GM12878 (cell line): ENCODE data around the gene CDON. TPM values are rescaled to one million over a fixed set of nuclear protein-coding genes. Genes with fewer than 3 reads are reported as not detected.

Experiments used
- ATAC-seq: fragments of 200-7000 bp; cut with Tn5 transposase; 3 replicates; pipeline ENCODE4 v1.9.1; 2020; ENCODE audit warnings: mild to moderate bottlenecking, moderate library complexity
- BruUV-seq: library from RNA; stranded (reverse); fragments of 400-500 nt; replicated peaks from 2 replicates; lab custom pipeline; 2021; lab: Mats Ljungman, UMichigan
- CTCF ChIA-PET: fragments of 300-600 bp; sonication (Branson Sonifier 250); formaldehyde crosslinking; extraction: SDS; loops from one replicate; lab custom pipeline; 2021; ENCODE audit warnings: inconsistent platforms; lab: Yijun Ruan, JAX
- POLR2A ChIA-PET: fragments of 350-600 bp; formaldehyde crosslinking; extraction: SDS; loops from one replicate; lab custom pipeline; 2021; ENCODE audit warnings: inconsistent platforms; lab: Charles Lee
- RAD21 ChIA-PET: fragments of 300-600 bp; sonication (Branson Sonifier 250); formaldehyde crosslinking; loops from one replicate; lab custom pipeline; 2023; ENCODE audit warnings: antibody characterized with exemption; ENCODE audit not compliant: unreplicated experiment; lab: Charles Lee
- SMC1A ChIA-PET: fragments of 300-600 bp; sonication (Branson Sonifier 250); formaldehyde crosslinking; loops from one replicate; lab custom pipeline; 2023; ENCODE audit not compliant: unreplicated experiment, uncharacterized antibody; lab: Charles Lee
- DNase-seq: peaks from one replicate; pipeline ENCODE4 v3.0.0-alpha.2; 2011; ENCODE audit warnings: low read depth, low spot score
- FAIRE-seq: peaks from 3 replicates; lab custom pipeline; 2011; peaks lifted over from hg19 to GRCh38; lab: Jason Lieb, UNC
- H2AFZ ChIP-seq: 2 replicates; pipeline ENCODE4 v1.6.0; 2011; ENCODE audit warnings: low read depth, low read length, control low read depth; ENCODE audit not compliant: control insufficient read depth
- H3K27ac ChIP-seq: 2 replicates; pipeline ENCODE4 v1.5.1; 2011; ENCODE audit warnings: control low read depth; ENCODE audit not compliant: control insufficient read depth, insufficient read depth
- H3K27me3 ChIP-seq, 2 experiments: replicated peaks in 1 of 2; 2 replicates each; pipeline versions ENCODE4 v1.6.0 to v1.6.1; 2011; ENCODE audit warnings: low read length in 1 of 2; ENCODE audit not compliant: control insufficient read depth in 2 of 2, insufficient read depth in 2 of 2
- H3K36me3 ChIP-seq, 2 experiments: 2 replicates each; pipeline ENCODE4 v1.5.1; 2011; ENCODE audit warnings: low read length in 1 of 2; ENCODE audit not compliant: control insufficient read depth in 2 of 2, insufficient read depth in 2 of 2
- H3K4me1 ChIP-seq: 2 replicates; pipeline ENCODE4 v1.6.1; 2011; ENCODE audit warnings: mild to moderate bottlenecking, low read length, moderate library complexity, mixed read lengths; ENCODE audit not compliant: control insufficient read depth, insufficient read depth
- H3K4me2 ChIP-seq: 2 replicates; pipeline ENCODE4 v1.6.0; 2011; ENCODE audit warnings: control low read depth; ENCODE audit not compliant: control insufficient read depth, insufficient read depth
- H3K4me3 ChIP-seq: fragments of 200-600 bp; sonication (generic); 2 replicates; pipeline ENCODE4 v1.5.1; 2016
- H3K79me2 ChIP-seq: 2 replicates; pipeline ENCODE4 v1.6.0; 2011; ENCODE audit warnings: low read length; ENCODE audit not compliant: control insufficient read depth, insufficient read depth
- H3K9ac ChIP-seq: 2 replicates; pipeline ENCODE4 v1.8.0; 2011; ENCODE audit warnings: low read length, control low read depth, mixed read lengths; ENCODE audit not compliant: control insufficient read depth, insufficient read depth
- H3K9me3 ChIP-seq: replicated peaks from 3 replicates; pipeline ENCODE4 v1.5.1; 2011; ENCODE audit warnings: mild to moderate bottlenecking, low read length; ENCODE audit not compliant: control insufficient read depth, insufficient read depth
- H4K20me1 ChIP-seq: 2 replicates; pipeline ENCODE4 v1.6.0; 2011; ENCODE audit not compliant: control insufficient read depth, insufficient read depth
- ATF7 ChIP-seq: fragments of 450-650 bp; IDR thresholded peaks from 2 replicates; pipeline ENCODE4 v1.6.1; 2016; ENCODE audit warnings: low read depth, mild to moderate bottlenecking
- BCL11A ChIP-seq: IDR thresholded peaks from 2 replicates; pipeline ENCODE4 v1.6.1; 2011; ENCODE audit warnings: low read depth, low read length
- CHD4 ChIP-seq: fragments of 200-600 bp; sonication (generic); IDR thresholded peaks from 2 replicates; pipeline ENCODE4 v1.6.1; 2016; ENCODE audit warnings: mild to moderate bottlenecking
- CREM ChIP-seq: IDR thresholded peaks from 2 replicates; pipeline ENCODE4 v1.6.1; 2014; ENCODE audit warnings: antibody characterized with exemption, low read depth
- DPF2 ChIP-seq: fragments of 450-650 bp; IDR thresholded peaks from 2 replicates; pipeline ENCODE4 v1.6.1; 2017; ENCODE audit warnings: mild to moderate bottlenecking
- IKZF1 ChIP-seq: fragments of 450-650 bp; conservative IDR thresholded peaks from 2 replicates; pipeline ENCODE4 v1.6.1; 2017; ENCODE audit warnings: antibody characterized with exemption, mild to moderate bottlenecking
- IRF4 ChIP-seq: IDR thresholded peaks from 2 replicates; pipeline ENCODE4 v1.6.1; 2011; ENCODE audit warnings: low read depth, low read length
- MEF2A ChIP-seq: IDR thresholded peaks from 2 replicates; pipeline ENCODE4 v1.6.1; 2011; ENCODE audit warnings: low read depth, mild to moderate bottlenecking, low read length, moderate library complexity; ENCODE audit not compliant: insufficient read depth
- MXI1 ChIP-seq: fragments of 150-350 bp; IDR thresholded peaks from 2 replicates; pipeline ENCODE4 v1.6.1; 2011; ENCODE audit warnings: low read depth, mild to moderate bottlenecking, inconsistent platforms, low read length, improper control_type of control experiment
- NFYA ChIP-seq: IDR thresholded peaks from 2 replicates; pipeline ENCODE4 v1.6.1; 2011; ENCODE audit warnings: low read depth, mild to moderate bottlenecking, low read length, improper control_type of control experiment, borderline replicate concordance
- RAD21 ChIP-seq: IDR thresholded peaks from 2 replicates; pipeline ENCODE4 v1.6.1; 2011; ENCODE audit warnings: mild to moderate bottlenecking, low read depth, low read length, moderate library complexity; ENCODE audit not compliant: insufficient read depth
- SIX5 ChIP-seq: IDR thresholded peaks from 2 replicates; pipeline ENCODE4 v1.6.1; 2011; ENCODE audit warnings: mild to moderate bottlenecking, low read depth, low read length, moderate library complexity; ENCODE audit not compliant: severe bottlenecking
- SMC3 ChIP-seq: IDR thresholded peaks from 2 replicates; pipeline ENCODE4 v1.6.1; 2011; ENCODE audit warnings: low read length, improper control_type of control experiment, borderline replicate concordance
- SP1 ChIP-seq: IDR thresholded peaks from one replicate; pipeline ENCODE4 v1.6.1; 2011; ENCODE audit warnings: low read depth, low read length
- TCF12 ChIP-seq: IDR thresholded peaks from 2 replicates; pipeline ENCODE4 v1.6.1; 2011; ENCODE audit warnings: low read depth, mild to moderate bottlenecking, low read length
- TCF3 ChIP-seq: IDR thresholded peaks from 2 replicates; pipeline ENCODE4 v1.6.1; 2012; ENCODE audit warnings: low read depth, mild to moderate bottlenecking, low read length, borderline replicate concordance; ENCODE audit not compliant: insufficient read depth
- WGBS: methylation state at CpG from one replicate; pipeline ENCODE4 v1.1.6; 2016; ENCODE audit warnings: low lambda C conversion rate; ENCODE audit not compliant: insufficient replicate concordance, insufficient coverage; ENCODE audit errors: missing lambda C conversion rate; 5-methylcytosine and 5-hydroxymethylcytosine counted together
- in situ Hi-C: fragments of 300-500 bp; cut with MboI; formaldehyde crosslinking; loops from 9 replicates; pipeline ENCODE4 v1.14.3; 2018; ENCODE audit warnings: mixed read lengths
- intact Hi-C: fragments of 100-400 bp; cut with micrococcal nuclease; formaldehyde crosslinking; loops from one replicate; pipeline ENCODE4 v1.14.2; 2022; ENCODE audit not compliant: unreplicated experiment
- polyA plus RNA-seq, 11 experiments: library from polyadenylated mRNA; depleted of rRNA in 4 of 11; unstranded in 6 of 11; stranded (reverse) in 5 of 11; fragments of >200 nt; fragmentation: Nextera tagmentation in 4 of 11; fragmentation: Illumina TruSeq in 1 of 11; extraction: Ambion mirVana in 4 of 11; extraction: Trizol in 1 of 11; gene quantifications; 1 replicate in 1 of 11; 2 replicates in 10 of 11; pipeline versions ENCODE4 v1.2.1 to v1.2.3, GENCODE V29; 2011 to 2016; ENCODE audit warnings: inconsistent platforms in 2 of 11, missing spikeins in 2 of 11, low read depth in 1 of 11
- total RNA-seq, 4 experiments: library from RNA; depleted of rRNA in 3 of 4; stranded (reverse); fragments of >200 nt in 3 of 4; fragmentation: Illumina TruSeq in 1 of 4; extraction: Trizol in 1 of 4; gene quantifications; 2 replicates each; pipeline versions ENCODE4 v1.2.1 to v1.2.3, GENCODE V29; 2013 to 2021
- TF ChIP-seq, protein P1 (sequence below): fragments of 450-650 bp; IDR thresholded peaks from 2 replicates; pipeline ENCODE4 v1.6.1; 2017; ENCODE audit warnings: low read depth, mild to moderate bottlenecking, moderate library complexity
- TF ChIP-seq, protein P2 (sequence below): fragments of 450-650 bp; IDR thresholded peaks from 2 replicates; pipeline ENCODE4 v1.6.1; 2016; ENCODE audit warnings: mild to moderate bottlenecking, moderate library complexity, borderline replicate concordance

Gene CDON
- total and polyA plus RNA-seq, 10 of the 15 experiments (the other 5 are each of a cell fraction or from before 2014, with no cell fraction given) = 0.07 to 4.2 (median 0.36) TPM

DNA sequence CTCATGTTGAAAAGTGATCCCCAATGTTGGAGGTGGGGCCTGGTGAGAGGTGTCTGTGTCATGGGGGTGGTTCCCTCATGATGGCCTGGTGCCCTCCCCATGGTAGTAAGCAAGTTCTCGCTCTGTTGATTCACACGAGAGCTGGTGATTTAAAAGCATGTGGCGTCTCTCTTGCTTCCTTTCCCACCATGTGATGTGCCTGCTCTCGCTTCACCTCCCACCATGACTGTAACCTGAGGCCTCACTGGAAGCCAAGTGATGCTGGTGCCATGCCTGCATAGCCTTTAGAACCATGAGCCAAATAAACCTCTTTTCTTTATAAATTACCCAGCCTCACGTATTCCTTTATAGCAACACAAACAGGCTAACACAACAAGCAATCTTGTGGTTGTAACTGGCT, 64.4 kb downstream of the CDON start (continued):
- TF ChIP-seq MEF2A (no peak), NFYA (no peak), MXI1 (no peak)

DNA sequence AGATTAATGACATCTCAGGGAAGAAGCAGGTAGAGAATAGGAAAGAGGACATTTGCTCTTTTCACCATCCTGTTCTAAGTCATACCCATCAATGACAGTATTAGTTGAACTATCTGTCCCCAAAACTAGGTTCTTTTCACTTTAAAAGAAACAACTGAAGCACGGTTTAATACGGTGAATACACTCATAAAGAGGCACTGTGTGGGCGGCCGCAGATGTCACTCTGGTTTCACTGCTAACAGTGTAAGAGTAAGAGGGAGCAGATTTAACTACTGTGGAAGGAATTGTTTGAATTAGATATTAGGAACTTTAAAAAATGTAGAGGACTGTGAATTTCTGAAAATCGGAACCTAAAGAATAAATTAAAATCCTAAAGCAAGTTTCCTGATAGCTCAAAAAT, 67.4 kb downstream of the CDON start:
- FAIRE-seq = no peak
- Histone ChIP-seq H3K27ac (0 out of 2 replicates have a peak overlapping the region, but pooled peaks have one; percentile 14), H3K4me2 (peak overlapping the region; percentile 34; the same call in 1 of the 2 replicates), H3K27me3 (no peaks in the 10 kb centered on the region), H4K20me1 (no peaks in the 10 kb centered on the region), H2AFZ (peak overlapping the region; percentile 15; the same call in 1 of the 2 replicates), H3K9me3 (no peaks in the 10 kb centered on the region), H3K4me1 (peaks cover 8% of the 10 kb centered on the region), H3K79me2 (no peaks in the 10 kb centered on the region), H3K36me3 (no peaks in the 10 kb centered on the region), H3K9ac (no peak overlapping the region), H3K4me3 (peak overlapping the region; percentile 1; the same call in 1 of the 2 replicates)
- ChIA-PET RAD21 (interaction anchor here (0.6 to 2.3 kb wide), 2 partner anchors 23 to 198 kb away, joined by 4 to 6 read pairs; no protein-coding TSS in a partner anchor), SMC1A (interaction anchor here (1.1 to 3.7 kb wide), 4 partner anchors 8 to 13 kb away, joined by 3 to 31 read pairs (median 3); no protein-coding TSS in a partner anchor), POLR2A (interaction anchor here (0.9 kb wide), 1 partner anchor 10 kb away, joined by 3 read pairs; no protein-coding TSS in a partner anchor), CTCF (interaction anchor here (1.1 kb wide), 1 partner anchor 197 kb away, joined by 3 read pairs; no protein-coding TSS in a partner anchor)
- WGBS = under 1% methylated on average over 5 of the region's 5 CpGs
- in situ Hi-C loops = no loop called here
- no TSS peak for BruUV-seq
- peak; percentile 99 for ATAC-seq
- no peak for DNase-seq
- intact Hi-C loops = no loop called here
- TF ChIP-seq CREM (no peak), SMC3 (no peak), SP1 (no peak), DPF2 (peak; percentile 80), TCF3 (0 out of 2 replicates have a peak, but pooled peaks have one; percentile 25), CHD4 (no peak), SIX5 (no peak), BCL11A (peak; percentile 61; the same call in 1 of the 2 replicates), IKZF1 (0 out of 2 replicates have a peak, but pooled peaks have one; percentile 30), IRF4 (peak; percentile 60; the same call in 1 of the 2 replicates), RAD21 (no peak), ATF7 (0 out of 2 replicates have a peak, but pooled peaks have one; percentile 27), TCF12 (peak; percentile 66)
- TF ChIP-seq, protein P1, sequence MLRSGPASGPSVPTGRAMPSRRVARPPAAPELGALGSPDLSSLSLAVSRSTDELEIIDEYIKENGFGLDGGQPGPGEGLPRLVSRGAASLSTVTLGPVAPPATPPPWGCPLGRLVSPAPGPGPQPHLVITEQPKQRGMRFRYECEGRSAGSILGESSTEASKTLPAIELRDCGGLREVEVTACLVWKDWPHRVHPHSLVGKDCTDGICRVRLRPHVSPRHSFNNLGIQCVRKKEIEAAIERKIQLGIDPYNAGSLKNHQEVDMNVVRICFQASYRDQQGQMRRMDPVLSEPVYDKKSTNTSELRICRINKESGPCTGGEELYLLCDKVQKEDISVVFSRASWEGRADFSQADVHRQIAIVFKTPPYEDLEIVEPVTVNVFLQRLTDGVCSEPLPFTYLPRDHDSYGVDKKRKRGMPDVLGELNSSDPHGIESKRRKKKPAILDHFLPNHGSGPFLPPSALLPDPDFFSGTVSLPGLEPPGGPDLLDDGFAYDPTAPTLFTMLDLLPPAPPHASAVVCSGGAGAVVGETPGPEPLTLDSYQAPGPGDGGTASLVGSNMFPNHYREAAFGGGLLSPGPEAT = peak; percentile 56
- TF ChIP-seq, protein P2, sequence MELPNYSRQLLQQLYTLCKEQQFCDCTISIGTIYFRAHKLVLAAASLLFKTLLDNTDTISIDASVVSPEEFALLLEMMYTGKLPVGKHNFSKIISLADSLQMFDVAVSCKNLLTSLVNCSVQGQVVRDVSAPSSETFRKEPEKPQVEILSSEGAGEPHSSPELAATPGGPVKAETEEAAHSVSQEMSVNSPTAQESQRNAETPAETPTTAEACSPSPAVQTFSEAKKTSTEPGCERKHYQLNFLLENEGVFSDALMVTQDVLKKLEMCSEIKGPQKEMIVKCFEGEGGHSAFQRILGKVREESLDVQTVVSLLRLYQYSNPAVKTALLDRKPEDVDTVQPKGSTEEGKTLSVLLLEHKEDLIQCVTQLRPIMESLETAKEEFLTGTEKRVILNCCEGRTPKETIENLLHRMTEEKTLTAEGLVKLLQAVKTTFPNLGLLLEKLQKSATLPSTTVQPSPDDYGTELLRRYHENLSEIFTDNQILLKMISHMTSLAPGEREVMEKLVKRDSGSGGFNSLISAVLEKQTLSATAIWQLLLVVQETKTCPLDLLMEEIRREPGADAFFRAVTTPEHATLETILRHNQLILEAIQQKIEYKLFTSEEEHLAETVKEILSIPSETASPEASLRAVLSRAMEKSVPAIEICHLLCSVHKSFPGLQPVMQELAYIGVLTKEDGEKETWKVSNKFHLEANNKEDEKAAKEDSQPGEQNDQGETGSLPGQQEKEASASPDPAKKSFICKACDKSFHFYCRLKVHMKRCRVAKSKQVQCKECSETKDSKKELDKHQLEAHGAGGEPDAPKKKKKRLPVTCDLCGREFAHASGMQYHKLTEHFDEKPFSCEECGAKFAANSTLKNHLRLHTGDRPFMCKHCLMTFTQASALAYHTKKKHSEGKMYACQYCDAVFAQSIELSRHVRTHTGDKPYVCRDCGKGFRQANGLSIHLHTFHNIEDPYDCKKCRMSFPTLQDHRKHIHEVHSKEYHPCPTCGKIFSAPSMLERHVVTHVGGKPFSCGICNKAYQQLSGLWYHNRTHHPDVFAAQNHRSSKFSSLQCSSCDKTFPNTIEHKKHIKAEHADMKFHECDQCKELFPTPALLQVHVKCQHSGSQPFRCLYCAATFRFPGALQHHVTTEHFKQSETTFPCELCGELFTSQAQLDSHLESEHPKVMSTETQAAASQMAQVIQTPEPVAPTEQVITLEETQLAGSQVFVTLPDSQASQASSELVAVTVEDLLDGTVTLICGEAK = no peak
